OCI-LY7 (cell line): Measurements from ENCODE around the gene FLVCR2. TPM values are rescaled to one million over a fixed set of nuclear protein-coding genes. Genes with fewer than 3 reads are reported as not detected.
A peak's percentile ranks its signal among the peaks of the same experiment; 100 is the strongest.

ENCODE experiments used
- BruUV-seq: library from RNA; stranded (reverse); fragments of 400-500 nt; replicated peaks from 2 replicates; lab custom pipeline; 2021; lab: Mats Ljungman, UMichigan
- CTCF ChIA-PET: fragments of 300-600 bp; sonication (Branson Sonifier 250); formaldehyde crosslinking; loops from one replicate; lab custom pipeline; 2022; ENCODE audit warnings: antibody characterized with exemption; ENCODE audit not compliant: unreplicated experiment; lab: Charles Lee
- POLR2A ChIA-PET: fragments of 300-600 bp; sonication (Branson Sonifier 250); formaldehyde crosslinking; loops from one replicate; lab custom pipeline; 2022; ENCODE audit warnings: antibody characterized with exemption; lab: Charles Lee
- DNase-seq: peaks from one replicate; pipeline ENCODE4 v3.0.0-alpha.2; 2015; ENCODE audit warnings: low spot score
- H2AFZ ChIP-seq: fragments of 200-600 bp; sonication (generic), shearing (Covaris generic); 2 replicates; pipeline ENCODE4 v1.6.1; 2014; ENCODE audit warnings: mild to moderate bottlenecking, antibody characterized with exemption, low read length, moderate library complexity
- H3K27ac ChIP-seq: fragments of 200-600 bp; sonication (generic); 2 replicates; pipeline ENCODE4 v1.5.1; 2014; ENCODE audit warnings: mixed run types, low read depth, mild to moderate bottlenecking, moderate library complexity, low read length, inconsistent platforms; ENCODE audit not compliant: poor library complexity, severe bottlenecking
- H3K36me3 ChIP-seq: fragments of 200-600 bp; sonication (generic); 2 replicates; pipeline ENCODE4 v1.6.1; 2014; ENCODE audit warnings: mild to moderate bottlenecking, antibody characterized with exemption, low read length, moderate library complexity, mixed read lengths; ENCODE audit not compliant: insufficient read depth
- H3K4me1 ChIP-seq: fragments of 200-600 bp; sonication (generic); 2 replicates; pipeline ENCODE4 v1.5.1; 2014; ENCODE audit warnings: mild to moderate bottlenecking, low read length; ENCODE audit not compliant: insufficient read depth, poor library complexity, severe bottlenecking
- H3K4me2 ChIP-seq: fragments of 200-600 bp; sonication (generic); 2 replicates; pipeline ENCODE4 v1.6.1; 2014; ENCODE audit warnings: mild to moderate bottlenecking, low read length
- H3K4me3 ChIP-seq: fragments of 200-600 bp; sonication (generic); 2 replicates; pipeline ENCODE4 v1.5.1; 2014; ENCODE audit warnings: mild to moderate bottlenecking, low read depth, low read length; ENCODE audit not compliant: poor library complexity, severe bottlenecking
- H3K79me2 ChIP-seq: fragments of 200-600 bp; sonication (generic); 2 replicates; pipeline ENCODE4 v1.6.1; 2016; ENCODE audit warnings: low read depth, mild to moderate bottlenecking, low read length, moderate library complexity, mixed read lengths; ENCODE audit not compliant: insufficient read depth
- H3K9me2 ChIP-seq: fragments of 200-600 bp; sonication (generic); 2 replicates; pipeline ENCODE4 v1.6.1; 2016; ENCODE audit warnings: mild to moderate bottlenecking, low read length, mixed read lengths; ENCODE audit not compliant: insufficient read depth
- H3K9me3 ChIP-seq: fragments of 200-600 bp; sonication (generic); 2 replicates; pipeline ENCODE4 v1.6.1; 2014; ENCODE audit warnings: mild to moderate bottlenecking, mixed run types, low read length, mixed read lengths
- H4K20me1 ChIP-seq: fragments of 200-600 bp; sonication (generic); 2 replicates; pipeline ENCODE4 v1.6.1; 2014; ENCODE audit warnings: mild to moderate bottlenecking, antibody characterized with exemption, low read length, moderate library complexity, mixed read lengths; ENCODE audit not compliant: insufficient read depth
- EZH2phosphoT487 ChIP-seq: fragments of 200-600 bp; sonication (generic); IDR thresholded peaks from 2 replicates; pipeline ENCODE4 v1.6.1; 2018; ENCODE audit warnings: low read depth, borderline replicate concordance, mild to moderate bottlenecking, mixed run types, antibody characterized with exemption, low read length, moderate library complexity, mixed read lengths
- intact Hi-C: fragments of 100-400 bp; cut with micrococcal nuclease; formaldehyde crosslinking; loops from one replicate; pipeline ENCODE4 v1.10.0; 2022; ENCODE audit not compliant: unreplicated experiment
- total RNA-seq, 2 experiments: library from RNA; depleted of rRNA in 1 of 2; stranded (reverse); fragments of >200 nt in 1 of 2; shearing (Covaris generic) in 1 of 2; gene quantifications; 2 replicates each; pipeline ENCODE4 v1.2.3, GENCODE V29; 2014 to 2022
- TF ChIP-seq, protein P1 (sequence below): fragments of 200-600 bp; sonication (generic); conservative IDR thresholded peaks from 2 replicates; pipeline ENCODE4 v1.5.1; 2014; ENCODE audit warnings: mild to moderate bottlenecking, antibody characterized with exemption, low read length, moderate library complexity, mixed read lengths

Gene FLVCR2
- total RNA-seq, 2 experiments from 2014 or later, result not detected

DNA sequence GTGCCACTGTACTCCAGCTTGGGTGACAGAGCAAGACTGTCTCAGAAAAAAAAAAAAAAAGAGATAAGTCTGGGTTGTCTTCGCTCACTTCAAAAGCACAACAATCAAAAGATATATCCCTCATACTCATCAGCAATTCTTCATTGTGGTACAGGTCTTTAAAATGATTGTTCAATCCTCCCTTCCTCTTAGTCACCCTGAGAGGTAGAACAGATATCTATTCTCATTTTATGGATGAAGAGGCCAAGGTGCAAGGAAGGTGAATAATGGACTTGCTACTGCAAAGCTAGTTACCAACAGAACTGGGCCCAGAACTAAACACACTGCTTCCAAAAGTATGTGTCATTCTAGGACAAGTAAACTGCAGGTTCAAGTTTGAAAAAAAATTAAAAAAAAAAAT lies 75.1 kb downstream of the FLVCR2 start:
- Histone ChIP-seq H3K4me1 (no peaks in the 10 kb centered on the region), H3K4me3 (no peak overlapping the region), H3K9me3 (no peaks in the 10 kb centered on the region), H2AFZ (no peak overlapping the region), H3K36me3 (peaks cover 67% of the 10 kb centered on the region), H3K27ac (no peak overlapping the region), H3K79me2 (no peaks in the 10 kb centered on the region; the same call in 1 of the 2 replicates), H3K9me2 (no peaks in the 10 kb centered on the region), H3K4me2 (no peak overlapping the region), H4K20me1 (no peaks in the 10 kb centered on the region)
- intact Hi-C loops, result no loop called here
- no TSS peak for BruUV-seq
- POLR2A ChIA-PET, result no interaction called here
- TF ChIP-seq, protein P1, sequence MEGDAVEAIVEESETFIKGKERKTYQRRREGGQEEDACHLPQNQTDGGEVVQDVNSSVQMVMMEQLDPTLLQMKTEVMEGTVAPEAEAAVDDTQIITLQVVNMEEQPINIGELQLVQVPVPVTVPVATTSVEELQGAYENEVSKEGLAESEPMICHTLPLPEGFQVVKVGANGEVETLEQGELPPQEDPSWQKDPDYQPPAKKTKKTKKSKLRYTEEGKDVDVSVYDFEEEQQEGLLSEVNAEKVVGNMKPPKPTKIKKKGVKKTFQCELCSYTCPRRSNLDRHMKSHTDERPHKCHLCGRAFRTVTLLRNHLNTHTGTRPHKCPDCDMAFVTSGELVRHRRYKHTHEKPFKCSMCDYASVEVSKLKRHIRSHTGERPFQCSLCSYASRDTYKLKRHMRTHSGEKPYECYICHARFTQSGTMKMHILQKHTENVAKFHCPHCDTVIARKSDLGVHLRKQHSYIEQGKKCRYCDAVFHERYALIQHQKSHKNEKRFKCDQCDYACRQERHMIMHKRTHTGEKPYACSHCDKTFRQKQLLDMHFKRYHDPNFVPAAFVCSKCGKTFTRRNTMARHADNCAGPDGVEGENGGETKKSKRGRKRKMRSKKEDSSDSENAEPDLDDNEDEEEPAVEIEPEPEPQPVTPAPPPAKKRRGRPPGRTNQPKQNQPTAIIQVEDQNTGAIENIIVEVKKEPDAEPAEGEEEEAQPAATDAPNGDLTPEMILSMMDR, result no peak
- no peak for TF ChIP-seq EZH2phosphoT487
- CTCF ChIA-PET, result interaction anchor here (1.0 kb wide), 1 partner anchor 78 kb away, joined by 3 read pairs; no protein-coding TSS in a partner anchor
- DNase-seq, result no peak

DNA sequence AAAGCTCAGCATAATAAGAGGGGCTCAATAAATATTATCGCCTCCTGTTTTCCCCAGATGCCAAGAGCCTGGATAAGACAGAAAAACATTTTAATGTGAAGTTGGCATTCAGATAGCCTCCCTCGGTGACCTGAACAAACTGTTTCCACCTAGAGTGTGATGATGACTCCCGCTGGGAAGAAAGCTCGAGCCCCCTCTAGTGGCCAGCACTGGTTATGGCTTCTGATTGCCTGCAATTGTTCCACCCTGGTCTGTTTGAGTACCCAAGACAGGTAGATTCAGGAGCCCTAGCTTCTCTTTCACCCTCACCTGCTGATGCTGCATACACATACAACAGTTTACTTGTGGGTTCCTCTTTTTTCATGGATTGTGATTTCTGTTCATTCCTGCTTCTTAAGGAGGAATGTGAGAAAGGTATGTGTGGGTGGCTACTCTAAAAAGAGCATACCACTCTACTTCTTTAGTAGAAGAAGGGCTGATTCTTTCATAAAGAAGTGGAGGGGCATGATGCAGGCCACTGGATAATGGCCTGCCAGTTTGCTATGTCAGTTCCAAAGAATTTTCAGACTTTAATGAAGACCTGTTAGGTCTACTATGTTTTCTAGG lies 75.8 kb downstream of the FLVCR2 start:
- CTCF ChIA-PET, result interaction anchor here (1.0 kb wide), 1 partner anchor 79 kb away, joined by 3 read pairs; no protein-coding TSS in a partner anchor
- POLR2A ChIA-PET, result interaction anchor here (0.6 kb wide), 1 partner anchor 24 kb away, joined by 3 read pairs; no protein-coding TSS in a partner anchor
- TF ChIP-seq, protein P1, result peak; percentile 98
- no peak for TF ChIP-seq EZH2phosphoT487

DNA sequence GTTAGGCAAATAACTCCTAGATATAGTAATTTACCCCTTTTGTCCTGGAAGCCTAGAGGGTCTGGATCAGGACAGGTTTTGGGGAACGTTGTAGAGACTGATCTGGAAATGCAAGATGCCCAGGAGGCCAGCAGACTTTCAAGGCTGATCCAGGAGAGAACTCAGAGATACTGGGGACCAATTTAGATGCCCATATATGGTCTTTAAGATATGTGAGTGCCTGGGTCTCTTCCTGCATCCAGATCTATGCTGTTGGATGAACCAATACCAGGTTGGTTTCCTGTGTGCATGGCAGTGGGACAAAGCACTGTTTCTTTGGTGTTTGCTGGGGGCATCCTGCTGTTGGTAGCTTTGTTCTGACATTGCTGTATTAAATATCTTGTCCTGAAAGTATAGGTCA lies 76.8 kb downstream of the FLVCR2 start:
- DNase-seq, result no peak
- intact Hi-C loops, result loop anchor here (5.0 kb wide), 1 partner anchor 348 kb away; no protein-coding TSS in a partner anchor
- H3K27ac ChIP-seq, result no peak overlapping the region
- ChIA-PET POLR2A (no interaction called here), CTCF (no interaction called here)
- BruUV-seq, result no TSS peak
- H3K4me3 ChIP-seq, result no peak overlapping the region
- H3K9me2 ChIP-seq, result no peaks in the 10 kb centered on the region
- no peaks in the 10 kb centered on the region for H4K20me1 ChIP-seq
- H3K4me2 ChIP-seq, result no peak overlapping the region
- TF ChIP-seq EZH2phosphoT487, result no peak
- TF ChIP-seq, protein P1, result no peak
- H3K79me2 ChIP-seq, result peaks cover 9% of the 10 kb centered on the region; the same call in 1 of the 2 replicates
- H3K36me3 ChIP-seq, result peaks cover 54% of the 10 kb centered on the region
- peaks cover 9% of the 10 kb centered on the region for H3K4me1 ChIP-seq
- no peaks in the 10 kb centered on the region for H3K9me3 ChIP-seq
- H2AFZ ChIP-seq, result no peak overlapping the region

More for the DNA sequence above, 75.8 kb downstream of the FLVCR2 start:
- BruUV-seq, result no TSS peak
- Histone ChIP-seq H3K9me3 (no peaks in the 10 kb centered on the region), H4K20me1 (no peaks in the 10 kb centered on the region), H3K4me2 (no peak overlapping the region), H3K79me2 (no peaks in the 10 kb centered on the region; the same call in 1 of the 2 replicates), H3K36me3 (peaks cover 64% of the 10 kb centered on the region), H3K4me3 (no peak overlapping the region), H3K9me2 (no peaks in the 10 kb centered on the region), H3K4me1 (no peaks in the 10 kb centered on the region), H3K27ac (no peak overlapping the region), H2AFZ (no peak overlapping the region)
- intact Hi-C loops, result loop anchor here (1.0 kb wide), 1 partner anchor 77 kb away; no protein-coding TSS in a partner anchor
- DNase-seq, result peak; percentile 72
